Esophagus squamous epithelium (tissue), 5 donors: ENCODE data around the gene EEF1A2. TPM values are rescaled to one million over a fixed set of nuclear protein-coding genes. Genes with fewer than 3 reads are reported as not detected.

Experiments used
- DNase-seq: peaks from one replicate; lab custom pipeline; 2025; lab: John Stamatoyannopoulos, UW
- H3K27ac ChIP-seq, 4 donors: fragments of 200-600 bp; sonication (generic); one replicate each; pipeline ENCODE4 v1.5.1; 2016 to 2019; ENCODE audit warnings: mild to moderate bottlenecking in 1 of 4
- H3K27me3 ChIP-seq, 4 donors: fragments of 200-600 bp; sonication (generic); 1 replicate in 3 of 4; 2 replicates in 1 of 4; pipeline versions ENCODE4 v1.5.1 to v1.6.0; 2017 to 2021; ENCODE audit warnings: antibody characterized with exemption in 1 of 4
- H3K36me3 ChIP-seq, 3 donors: fragments of 200-600 bp; sonication (generic); one replicate each; pipeline ENCODE4 v1.5.1; 2016 to 2019
- H3K4me1 ChIP-seq, 3 donors: fragments of 200-600 bp; sonication (generic); one replicate each; pipeline ENCODE4 v1.5.1; 2017 to 2019
- H3K4me3 ChIP-seq, 4 donors: fragments of 200-600 bp; sonication (generic); 1 replicate in 3 of 4; 2 replicates in 1 of 4; pipeline ENCODE4 v1.5.1; 2016 to 2019; ENCODE audit warnings: mild to moderate bottlenecking in 2 of 4, moderate library complexity in 1 of 4
- H3K9me3 ChIP-seq, 3 donors: fragments of 200-600 bp; sonication (generic); one replicate each; pipeline ENCODE4 v1.5.1; 2016 to 2019
- POLR2A ChIP-seq, 4 donors: fragments of 450-650 bp; IDR thresholded peaks; one replicate each; pipeline ENCODE4 v1.6.1; 2017; ENCODE audit warnings: antibody characterized with exemption in 4 of 4, mild to moderate bottlenecking in 4 of 4, moderate library complexity in 3 of 4
- WGBS, 2 donors: methylation state at CpG; one replicate each; pipeline ENCODE4 v1.1.5; 2018; 5-methylcytosine and 5-hydroxymethylcytosine counted together
- intact Hi-C: fragments of 100-400 bp; cut with DNase I; formaldehyde crosslinking; loops from one replicate; pipeline ENCODE4 v1.15.0; 2022
- total RNA-seq, 4 donors: library from RNA; depleted of rRNA; stranded (reverse); fragments of >200 nt; gene quantifications; one replicate each; pipeline ENCODE4 v1.1.0, GENCODE V29; 2016
- TF ChIP-seq, protein P1 (sequence below), 6 experiments: fragments of 450-650 bp in 4 of 6; fragments of 200-600 bp in 2 of 6; sonication (generic) in 2 of 6; IDR thresholded peaks; one replicate each; pipeline ENCODE4 v1.5.1; 2016 to 2019; ENCODE audit warnings: antibody characterized with exemption in 6 of 6, mild to moderate bottlenecking in 4 of 6, moderate library complexity in 4 of 6
- donor health status: DM: yes; HTN: yes; CAD: no.

EEF1A2 gene
- total RNA-seq, 4 donors from 2014 or later: 0.44 to 3.1 (median 1.9) TPM

DNA sequence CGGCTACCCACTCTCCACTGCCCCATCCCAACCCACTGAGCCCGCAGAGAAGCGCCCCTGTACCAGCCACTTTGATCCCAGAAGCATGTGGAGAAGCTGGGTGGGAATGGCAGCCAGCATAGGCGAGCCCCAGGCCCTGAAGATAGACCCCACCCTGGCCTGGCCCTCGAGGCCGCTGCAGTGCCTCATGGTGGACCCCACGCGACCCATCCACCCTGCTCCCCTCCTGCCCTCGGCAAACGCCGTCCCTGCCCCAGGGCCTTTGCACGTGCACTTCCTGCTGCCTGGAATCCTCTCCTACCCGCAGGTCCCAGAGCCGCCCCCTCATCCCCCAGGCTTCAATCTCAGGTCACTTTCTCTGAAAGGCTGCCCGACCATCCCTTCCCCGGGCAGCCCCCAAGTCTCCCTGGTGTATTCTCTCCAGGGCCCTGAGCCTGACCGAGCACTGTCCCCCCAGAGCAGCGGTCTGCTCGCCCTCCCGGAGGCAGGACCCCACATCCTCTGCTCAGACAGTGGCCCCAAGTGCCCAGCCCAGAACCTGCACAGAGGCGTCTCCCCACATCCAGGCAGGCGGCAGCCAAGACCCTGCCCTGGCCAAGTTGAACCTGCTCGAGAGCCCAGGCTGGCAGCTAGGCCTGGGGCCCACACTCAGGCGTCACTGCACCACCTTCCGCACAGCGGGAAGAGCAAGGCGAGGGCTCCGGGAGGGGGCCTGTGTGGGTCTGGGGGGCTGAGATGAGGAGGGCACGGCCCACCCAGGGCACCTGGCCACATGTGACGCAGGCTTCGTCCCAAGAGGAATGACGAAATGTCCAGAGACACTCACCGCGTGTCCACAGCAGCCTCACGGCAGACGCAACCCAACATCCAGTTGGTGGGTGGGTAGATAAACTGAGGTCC, 40.5 kb downstream of the EEF1A2 start:
- peaks cover 0 to 23% (median 3%) of the 10 kb centered on the region in 3 donors for H3K4me1 ChIP-seq
- TF ChIP-seq POLR2A (IDR thresholded peaks at IDR 0.05): no peak
- TF ChIP-seq, protein P1, sequence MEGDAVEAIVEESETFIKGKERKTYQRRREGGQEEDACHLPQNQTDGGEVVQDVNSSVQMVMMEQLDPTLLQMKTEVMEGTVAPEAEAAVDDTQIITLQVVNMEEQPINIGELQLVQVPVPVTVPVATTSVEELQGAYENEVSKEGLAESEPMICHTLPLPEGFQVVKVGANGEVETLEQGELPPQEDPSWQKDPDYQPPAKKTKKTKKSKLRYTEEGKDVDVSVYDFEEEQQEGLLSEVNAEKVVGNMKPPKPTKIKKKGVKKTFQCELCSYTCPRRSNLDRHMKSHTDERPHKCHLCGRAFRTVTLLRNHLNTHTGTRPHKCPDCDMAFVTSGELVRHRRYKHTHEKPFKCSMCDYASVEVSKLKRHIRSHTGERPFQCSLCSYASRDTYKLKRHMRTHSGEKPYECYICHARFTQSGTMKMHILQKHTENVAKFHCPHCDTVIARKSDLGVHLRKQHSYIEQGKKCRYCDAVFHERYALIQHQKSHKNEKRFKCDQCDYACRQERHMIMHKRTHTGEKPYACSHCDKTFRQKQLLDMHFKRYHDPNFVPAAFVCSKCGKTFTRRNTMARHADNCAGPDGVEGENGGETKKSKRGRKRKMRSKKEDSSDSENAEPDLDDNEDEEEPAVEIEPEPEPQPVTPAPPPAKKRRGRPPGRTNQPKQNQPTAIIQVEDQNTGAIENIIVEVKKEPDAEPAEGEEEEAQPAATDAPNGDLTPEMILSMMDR (IDR thresholded peaks at IDR 0.05): no peak
- WGBS, 2 donors: 82 to 85% methylated on average over 9 to 24 of the region's 36 CpGs
- intact Hi-C loops: no loop called here
- peaks cover 0 to 98% (median under 1%) of the 10 kb centered on the region in 4 donors for H3K27me3 ChIP-seq
- no peak overlapping the region for H3K27ac ChIP-seq
- H3K36me3 ChIP-seq: no peaks in the 10 kb centered on the region
- no peaks in the 10 kb centered on the region for H3K9me3 ChIP-seq
- DNase-seq: no peak
- no peak overlapping the region for H3K4me3 ChIP-seq

DNA sequence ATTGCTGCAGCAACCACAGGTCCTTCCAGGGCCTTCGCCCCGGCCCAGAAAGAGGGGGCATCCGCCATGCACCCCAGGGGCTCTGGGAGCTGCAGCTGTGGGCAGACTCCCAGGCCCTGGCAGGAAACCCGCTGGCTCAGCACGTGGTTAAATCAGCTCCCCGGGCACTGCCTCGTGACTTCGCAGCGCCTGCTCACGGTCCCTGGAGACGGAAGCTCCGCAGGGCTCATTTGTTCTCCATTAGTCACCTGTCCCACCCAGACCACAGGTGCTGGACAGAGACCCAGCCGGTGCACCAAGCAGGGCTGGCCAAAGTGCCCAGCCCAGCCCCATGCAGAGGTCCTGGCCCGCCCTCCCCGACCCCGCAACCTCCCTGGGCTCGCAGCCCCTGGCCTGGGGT, 41.1 kb downstream of the EEF1A2 start:
- 20 to 35% methylated on average over 1 to 10 of the region's 17 CpGs for WGBS, 2 donors
- no peaks in the 10 kb centered on the region for H3K9me3 ChIP-seq
- no peak for TF ChIP-seq POLR2A (IDR thresholded peaks at IDR 0.05)
- TF ChIP-seq, protein P1 (IDR thresholded peaks at IDR 0.05): no peak
- intact Hi-C loops: no loop called here
- peaks cover 0 to 23% (median 3%) of the 10 kb centered on the region in 3 donors for H3K4me1 ChIP-seq
- H3K27ac ChIP-seq: no peak overlapping the region
- no peak overlapping the region for H3K4me3 ChIP-seq
- H3K36me3 ChIP-seq: no peaks in the 10 kb centered on the region
- H3K27me3 ChIP-seq: peaks cover 0 to 98% (median 2%) of the 10 kb centered on the region in 4 donors
- no peak for DNase-seq

DNA sequence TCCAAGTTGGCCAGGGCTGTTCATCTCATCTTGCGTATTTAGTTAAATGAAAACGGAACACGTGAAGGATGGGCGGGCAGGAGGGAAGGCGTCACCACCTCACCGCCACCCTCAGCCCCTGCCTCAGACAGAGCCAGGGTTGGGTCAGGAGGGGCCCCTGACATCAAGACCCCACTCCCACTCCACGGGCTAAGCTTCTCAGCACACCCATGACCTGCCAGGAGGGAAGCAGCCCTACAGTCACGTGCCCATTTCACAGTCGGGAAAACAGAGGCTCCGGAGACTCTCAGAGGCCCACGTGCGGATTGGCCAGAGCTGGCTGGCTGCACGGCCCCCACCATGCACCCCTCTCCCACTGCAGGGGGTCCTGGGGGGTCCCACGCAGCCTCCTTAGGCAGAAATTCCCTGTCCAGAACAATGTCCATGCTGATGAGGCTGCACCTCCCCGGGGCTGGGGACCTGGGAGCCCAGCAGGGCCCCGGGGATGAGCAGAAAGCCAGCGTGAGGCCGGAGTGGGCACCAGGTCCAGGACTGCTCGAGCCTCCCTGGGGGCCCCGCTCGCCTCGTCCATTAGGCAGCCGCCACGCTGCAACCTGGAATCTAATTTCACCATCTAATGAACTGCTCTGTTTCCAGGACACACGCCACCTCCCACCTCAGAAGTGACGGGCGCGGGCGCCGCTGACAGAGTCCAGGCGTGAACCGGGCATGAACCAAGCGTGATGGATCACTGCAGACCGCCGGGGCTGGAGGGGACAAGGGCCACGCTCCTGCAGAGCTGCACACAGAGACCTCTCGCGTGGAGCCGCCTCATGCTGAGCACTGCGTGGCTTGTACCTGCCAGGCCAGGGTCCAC, 42.2 kb downstream of the EEF1A2 start:
- peaks cover 0 to 98% (median 2%) of the 10 kb centered on the region in 4 donors for H3K27me3 ChIP-seq
- intact Hi-C loops: no loop called here
- WGBS, 2 donors: 48 to 52% methylated on average over 7 of the region's 40 CpGs
- no peaks in the 10 kb centered on the region for H3K9me3 ChIP-seq
- no peak for DNase-seq
- no peak overlapping the region for H3K27ac ChIP-seq
- no peak for TF ChIP-seq POLR2A (IDR thresholded peaks at IDR 0.05)
- TF ChIP-seq, protein P1 (IDR thresholded peaks at IDR 0.05): no peak
- H3K4me3 ChIP-seq: no peak overlapping the region
- H3K36me3 ChIP-seq: no peaks in the 10 kb centered on the region
- peaks cover 0 to 23% (median 3%) of the 10 kb centered on the region in 3 donors for H3K4me1 ChIP-seq

DNA sequence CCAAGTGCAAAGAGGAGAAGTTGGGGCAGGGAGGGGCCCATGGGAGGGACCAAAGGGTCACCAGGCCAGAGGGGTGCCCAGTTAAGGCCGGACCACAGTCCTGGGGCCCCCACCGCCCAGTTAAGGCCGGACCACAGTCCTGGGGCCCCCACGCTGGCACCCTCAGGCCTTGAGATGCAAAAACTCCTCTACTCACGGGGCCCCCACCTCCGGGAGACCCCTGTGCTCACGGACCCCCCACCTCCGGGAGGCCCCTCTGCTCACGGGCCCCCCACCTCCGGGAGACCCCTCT, 43.4 kb downstream of the EEF1A2 start:
- no peaks in the 10 kb centered on the region for H3K36me3 ChIP-seq
- intact Hi-C loops: no loop called here
- TF ChIP-seq, protein P1 (IDR thresholded peaks at IDR 0.05): no peak
- TF ChIP-seq POLR2A (IDR thresholded peaks at IDR 0.05): no peak
- H3K27me3 ChIP-seq: peaks cover 0 to 96% (median 2%) of the 10 kb centered on the region in 4 donors
- H3K4me3 ChIP-seq: no peak overlapping the region
- peaks cover 0 to 23% (median 3%) of the 10 kb centered on the region in 3 donors for H3K4me1 ChIP-seq
- no peak overlapping the region for H3K27ac ChIP-seq
- H3K9me3 ChIP-seq: no peaks in the 10 kb centered on the region
- DNase-seq: no peak
- 67% methylated on average over 1 of the region's 10 CpGs; no CpG with 5 or more reads in 1 of the 2 donors for WGBS, 2 donors
